K562 (cell line): ENCODE data around the gene RSPRY1. TPM values are rescaled to one million over a fixed set of nuclear protein-coding genes. Genes with fewer than 3 reads are reported as not detected.
A peak's percentile ranks its signal among the peaks of the same experiment; 100 is the strongest.

ENCODE experiments used
- CREM ChIP-seq: IDR thresholded peaks from 2 replicates; pipeline ENCODE4 v1.6.1; 2014; ENCODE audit warnings: antibody characterized with exemption, low read depth
- SMAD2 ChIP-seq: fragments of 150-350 bp; IDR thresholded peaks from 2 replicates; pipeline ENCODE4 v1.6.1; 2014; ENCODE audit warnings: low read depth, mild to moderate bottlenecking, low read length
- SOX6 ChIP-seq: fragments of 450-650 bp; IDR thresholded peaks from 2 replicates; pipeline ENCODE4 v1.6.1; 2014; ENCODE audit warnings: mild to moderate bottlenecking
- ZNF146 ChIP-seq: IDR thresholded peaks from one replicate; pipeline ENCODE4 v1.6.1; 2018; ENCODE audit warnings: missing compliant biosample characterization; ENCODE audit not compliant: unreplicated experiment
- ZNF354B ChIP-seq: fragments of 250-450 bp; sonication (Bioruptor Pico); IDR thresholded peaks from 2 replicates; pipeline ENCODE4 v1.4.0; 2020
- ZNF695 ChIP-seq: fragments of 450-650 bp; formaldehyde crosslinking; IDR thresholded peaks from 2 replicates; pipeline ENCODE4 v1.4.0; 2020; ENCODE audit warnings: mild to moderate bottlenecking, moderate library complexity
- polyA plus RNA-seq, 8 experiments: library from polyadenylated mRNA; depleted of rRNA in 4 of 8; stranded (reverse) in 5 of 8; unstranded in 3 of 8; fragments of >200 nt; fragmentation: Nextera tagmentation in 2 of 8; fragmentation: Illumina TruSeq in 1 of 8; extraction: Ambion mirVana in 2 of 8; extraction: Trizol in 1 of 8; gene quantifications; 2 replicates each; pipeline versions ENCODE4 v1.2.1 to v1.2.3, GENCODE V29; 2011 to 2014; ENCODE audit warnings: inconsistent platforms in 1 of 8, missing spikeins in 1 of 8
- total RNA-seq, 7 experiments: library from RNA; depleted of rRNA in 6 of 7; stranded (reverse); fragments of >200 nt in 6 of 7; fragmentation: Illumina TruSeq in 2 of 7; extraction: Trizol in 2 of 7; gene quantifications; 2 replicates each; pipeline versions ENCODE4 v1.2.1 to v1.2.3, GENCODE V29; 2011 to 2021; ENCODE audit warnings: low replicate concordance in 1 of 7
- TF ChIP-seq, protein P1 (sequence below), 2 experiments: fragments of 450-650 bp; formaldehyde crosslinking in 1 of 2; IDR thresholded peaks; 2 replicates each; pipeline versions ENCODE4 v1.4.0 to v1.6.1; 2014 to 2020; ENCODE audit warnings: mild to moderate bottlenecking in 2 of 2, borderline replicate concordance in 1 of 2, low read depth in 1 of 2
- TF ChIP-seq, protein P2 (sequence below): sonication (generic); formaldehyde crosslinking; IDR thresholded peaks from 2 replicates; pipeline ENCODE4 v1.8.1; 2023; ENCODE audit warnings: mild to moderate bottlenecking, missing genetic modification reagents
- TF ChIP-seq, protein P3 (sequence below), 2 experiments: fragments of 450-650 bp; IDR thresholded peaks; 2 replicates each; pipeline ENCODE4 v1.6.1; 2018; ENCODE audit warnings: mild to moderate bottlenecking in 2 of 2, low read depth in 1 of 2; ENCODE audit not compliant: partially characterized antibody in 2 of 2

Gene RSPRY1
- total and polyA plus RNA-seq, 9 of the 15 experiments (the other 6 are each of a cell fraction or from before 2014, with no cell fraction given) = 10.2 to 27.8 (median 20.8) TPM

DNA sequence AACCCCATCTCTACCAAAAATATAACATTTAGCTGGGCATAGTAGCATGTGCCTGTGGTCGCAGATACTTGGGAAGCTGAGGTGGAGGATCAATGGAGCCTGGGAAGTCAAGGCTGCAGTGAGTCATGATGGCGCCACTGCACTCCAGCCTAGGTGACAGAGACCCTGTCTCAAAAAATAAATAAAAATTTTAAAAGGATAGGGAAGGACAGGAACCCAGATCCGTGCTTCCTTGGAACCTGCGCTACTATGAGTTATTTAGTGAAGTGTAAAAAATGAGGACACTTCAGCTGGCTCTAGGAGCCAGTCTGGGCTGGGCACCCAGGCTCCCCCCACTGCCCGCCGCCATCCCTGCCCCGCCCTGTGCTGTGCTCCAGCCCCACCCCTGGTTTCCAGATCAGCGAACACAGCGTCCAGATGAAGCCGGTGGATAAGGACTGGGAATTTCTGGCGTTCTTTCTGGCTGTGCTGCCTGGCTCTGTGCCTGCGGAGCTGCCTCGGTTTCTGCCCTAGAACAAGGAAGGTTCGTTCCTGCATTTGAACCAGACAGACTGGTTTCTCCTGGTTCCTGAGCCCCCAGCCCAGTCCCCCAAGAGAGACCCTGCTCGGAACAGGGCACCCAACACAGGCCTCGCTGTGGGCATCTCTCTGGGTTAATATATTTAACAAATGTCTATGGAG lies 79.9 kb downstream of the RSPRY1 start (continued):
- TF ChIP-seq, protein P1, sequence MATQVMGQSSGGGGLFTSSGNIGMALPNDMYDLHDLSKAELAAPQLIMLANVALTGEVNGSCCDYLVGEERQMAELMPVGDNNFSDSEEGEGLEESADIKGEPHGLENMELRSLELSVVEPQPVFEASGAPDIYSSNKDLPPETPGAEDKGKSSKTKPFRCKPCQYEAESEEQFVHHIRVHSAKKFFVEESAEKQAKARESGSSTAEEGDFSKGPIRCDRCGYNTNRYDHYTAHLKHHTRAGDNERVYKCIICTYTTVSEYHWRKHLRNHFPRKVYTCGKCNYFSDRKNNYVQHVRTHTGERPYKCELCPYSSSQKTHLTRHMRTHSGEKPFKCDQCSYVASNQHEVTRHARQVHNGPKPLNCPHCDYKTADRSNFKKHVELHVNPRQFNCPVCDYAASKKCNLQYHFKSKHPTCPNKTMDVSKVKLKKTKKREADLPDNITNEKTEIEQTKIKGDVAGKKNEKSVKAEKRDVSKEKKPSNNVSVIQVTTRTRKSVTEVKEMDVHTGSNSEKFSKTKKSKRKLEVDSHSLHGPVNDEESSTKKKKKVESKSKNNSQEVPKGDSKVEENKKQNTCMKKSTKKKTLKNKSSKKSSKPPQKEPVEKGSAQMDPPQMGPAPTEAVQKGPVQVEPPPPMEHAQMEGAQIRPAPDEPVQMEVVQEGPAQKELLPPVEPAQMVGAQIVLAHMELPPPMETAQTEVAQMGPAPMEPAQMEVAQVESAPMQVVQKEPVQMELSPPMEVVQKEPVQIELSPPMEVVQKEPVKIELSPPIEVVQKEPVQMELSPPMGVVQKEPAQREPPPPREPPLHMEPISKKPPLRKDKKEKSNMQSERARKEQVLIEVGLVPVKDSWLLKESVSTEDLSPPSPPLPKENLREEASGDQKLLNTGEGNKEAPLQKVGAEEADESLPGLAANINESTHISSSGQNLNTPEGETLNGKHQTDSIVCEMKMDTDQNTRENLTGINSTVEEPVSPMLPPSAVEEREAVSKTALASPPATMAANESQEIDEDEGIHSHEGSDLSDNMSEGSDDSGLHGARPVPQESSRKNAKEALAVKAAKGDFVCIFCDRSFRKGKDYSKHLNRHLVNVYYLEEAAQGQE (IDR thresholded peaks at IDR 0.05; ENCODE audit: borderline replicate concordance) = no peak
- TF ChIP-seq, protein P1 (CRISPR knock-in tag; IDR thresholded peaks at IDR 0.05; ENCODE audit: low read depth) = no peak
- TF ChIP-seq ZNF695 (CRISPR knock-in tag) (no peak), ZNF146 (CRISPR knock-in tag) (no peak), ZNF354B (CRISPR knock-in tag) (no peak), CREM (0 out of 2 replicates have a peak, but pooled peaks have one; percentile 3), SOX6 (0 out of 2 replicates have a peak, but pooled peaks have one; percentile 15), SMAD2 (no peak)
- TF ChIP-seq, protein P2, sequence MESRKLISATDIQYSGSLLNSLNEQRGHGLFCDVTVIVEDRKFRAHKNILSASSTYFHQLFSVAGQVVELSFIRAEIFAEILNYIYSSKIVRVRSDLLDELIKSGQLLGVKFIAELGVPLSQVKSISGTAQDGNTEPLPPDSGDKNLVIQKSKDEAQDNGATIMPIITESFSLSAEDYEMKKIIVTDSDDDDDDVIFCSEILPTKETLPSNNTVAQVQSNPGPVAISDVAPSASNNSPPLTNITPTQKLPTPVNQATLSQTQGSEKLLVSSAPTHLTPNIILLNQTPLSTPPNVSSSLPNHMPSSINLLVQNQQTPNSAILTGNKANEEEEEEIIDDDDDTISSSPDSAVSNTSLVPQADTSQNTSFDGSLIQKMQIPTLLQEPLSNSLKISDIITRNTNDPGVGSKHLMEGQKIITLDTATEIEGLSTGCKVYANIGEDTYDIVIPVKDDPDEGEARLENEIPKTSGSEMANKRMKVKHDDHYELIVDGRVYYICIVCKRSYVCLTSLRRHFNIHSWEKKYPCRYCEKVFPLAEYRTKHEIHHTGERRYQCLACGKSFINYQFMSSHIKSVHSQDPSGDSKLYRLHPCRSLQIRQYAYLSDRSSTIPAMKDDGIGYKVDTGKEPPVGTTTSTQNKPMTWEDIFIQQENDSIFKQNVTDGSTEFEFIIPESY (CRISPR knock-in tag) = peak; percentile 10; the same call in 1 of the 2 replicates
- TF ChIP-seq, protein P3, sequence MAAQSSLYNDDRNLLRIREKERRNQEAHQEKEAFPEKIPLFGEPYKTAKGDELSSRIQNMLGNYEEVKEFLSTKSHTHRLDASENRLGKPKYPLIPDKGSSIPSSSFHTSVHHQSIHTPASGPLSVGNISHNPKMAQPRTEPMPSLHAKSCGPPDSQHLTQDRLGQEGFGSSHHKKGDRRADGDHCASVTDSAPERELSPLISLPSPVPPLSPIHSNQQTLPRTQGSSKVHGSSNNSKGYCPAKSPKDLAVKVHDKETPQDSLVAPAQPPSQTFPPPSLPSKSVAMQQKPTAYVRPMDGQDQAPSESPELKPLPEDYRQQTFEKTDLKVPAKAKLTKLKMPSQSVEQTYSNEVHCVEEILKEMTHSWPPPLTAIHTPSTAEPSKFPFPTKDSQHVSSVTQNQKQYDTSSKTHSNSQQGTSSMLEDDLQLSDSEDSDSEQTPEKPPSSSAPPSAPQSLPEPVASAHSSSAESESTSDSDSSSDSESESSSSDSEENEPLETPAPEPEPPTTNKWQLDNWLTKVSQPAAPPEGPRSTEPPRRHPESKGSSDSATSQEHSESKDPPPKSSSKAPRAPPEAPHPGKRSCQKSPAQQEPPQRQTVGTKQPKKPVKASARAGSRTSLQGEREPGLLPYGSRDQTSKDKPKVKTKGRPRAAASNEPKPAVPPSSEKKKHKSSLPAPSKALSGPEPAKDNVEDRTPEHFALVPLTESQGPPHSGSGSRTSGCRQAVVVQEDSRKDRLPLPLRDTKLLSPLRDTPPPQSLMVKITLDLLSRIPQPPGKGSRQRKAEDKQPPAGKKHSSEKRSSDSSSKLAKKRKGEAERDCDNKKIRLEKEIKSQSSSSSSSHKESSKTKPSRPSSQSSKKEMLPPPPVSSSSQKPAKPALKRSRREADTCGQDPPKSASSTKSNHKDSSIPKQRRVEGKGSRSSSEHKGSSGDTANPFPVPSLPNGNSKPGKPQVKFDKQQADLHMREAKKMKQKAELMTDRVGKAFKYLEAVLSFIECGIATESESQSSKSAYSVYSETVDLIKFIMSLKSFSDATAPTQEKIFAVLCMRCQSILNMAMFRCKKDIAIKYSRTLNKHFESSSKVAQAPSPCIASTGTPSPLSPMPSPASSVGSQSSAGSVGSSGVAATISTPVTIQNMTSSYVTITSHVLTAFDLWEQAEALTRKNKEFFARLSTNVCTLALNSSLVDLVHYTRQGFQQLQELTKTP (IDR thresholded peaks at IDR 0.05; ENCODE audit: low read depth in 1 of 2, partially characterized antibody in 2 of 2) = no peak
